HCT116 (cell line): ENCODE measurements around the gene ASMTL.

Source experiments
- ZFX ChIP-seq: fragments of 450-650 bp; IDR thresholded peaks from 2 replicates; pipeline ENCODE4 v1.6.1; 2017
- ZNF274 ChIP-seq: fragments of 200-500 bp; sonication (Bioruptor generic); IDR thresholded peaks from 2 replicates; pipeline ENCODE4 v1.6.1; 2014; ENCODE audit warnings: mild to moderate bottlenecking, low read depth, low read length, inconsistent platforms
- TF ChIP-seq, protein P1 (sequence below), 3 experiments: fragments of 200-600 bp in 1 of 3; sonication (generic) in 1 of 3; IDR thresholded peaks in 2 of 3; conservative IDR thresholded peaks in 1 of 3; 2 replicates each; pipeline ENCODE4 v1.5.1; 2012 to 2017; ENCODE audit warnings: low read depth in 2 of 3, low read length in 2 of 3, antibody characterized with exemption in 1 of 3, borderline replicate concordance in 1 of 3, control low read depth in 1 of 3, mild to moderate bottlenecking in 1 of 3, mixed read lengths in 1 of 3, mixed run types in 1 of 3, moderate library complexity in 1 of 3; ENCODE audit not compliant: insufficient read depth in 1 of 3
- TF ChIP-seq, protein P2 (sequence below): IDR thresholded peaks from 2 replicates; pipeline ENCODE4 v1.6.1; 2012; ENCODE audit warnings: low read depth

DNA sequence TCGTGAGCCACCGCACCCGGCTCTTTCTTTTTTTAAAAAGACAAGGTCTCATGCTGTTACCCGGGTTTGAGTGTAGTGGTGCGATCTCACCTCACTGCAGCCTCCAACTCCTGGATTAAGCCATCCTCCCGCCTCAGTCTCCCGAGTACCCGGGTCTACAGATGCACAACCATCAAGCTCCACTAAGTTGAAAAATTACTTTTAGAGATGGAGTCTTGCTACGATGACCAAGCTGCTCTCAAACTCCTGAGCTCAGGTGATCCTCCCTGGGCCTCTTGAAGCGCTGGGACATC, 62.8 kb downstream of the ASMTL start:
- TF ChIP-seq, protein P1, sequence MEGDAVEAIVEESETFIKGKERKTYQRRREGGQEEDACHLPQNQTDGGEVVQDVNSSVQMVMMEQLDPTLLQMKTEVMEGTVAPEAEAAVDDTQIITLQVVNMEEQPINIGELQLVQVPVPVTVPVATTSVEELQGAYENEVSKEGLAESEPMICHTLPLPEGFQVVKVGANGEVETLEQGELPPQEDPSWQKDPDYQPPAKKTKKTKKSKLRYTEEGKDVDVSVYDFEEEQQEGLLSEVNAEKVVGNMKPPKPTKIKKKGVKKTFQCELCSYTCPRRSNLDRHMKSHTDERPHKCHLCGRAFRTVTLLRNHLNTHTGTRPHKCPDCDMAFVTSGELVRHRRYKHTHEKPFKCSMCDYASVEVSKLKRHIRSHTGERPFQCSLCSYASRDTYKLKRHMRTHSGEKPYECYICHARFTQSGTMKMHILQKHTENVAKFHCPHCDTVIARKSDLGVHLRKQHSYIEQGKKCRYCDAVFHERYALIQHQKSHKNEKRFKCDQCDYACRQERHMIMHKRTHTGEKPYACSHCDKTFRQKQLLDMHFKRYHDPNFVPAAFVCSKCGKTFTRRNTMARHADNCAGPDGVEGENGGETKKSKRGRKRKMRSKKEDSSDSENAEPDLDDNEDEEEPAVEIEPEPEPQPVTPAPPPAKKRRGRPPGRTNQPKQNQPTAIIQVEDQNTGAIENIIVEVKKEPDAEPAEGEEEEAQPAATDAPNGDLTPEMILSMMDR (IDR thresholded peaks at IDR 0.05 in 2 of 3, conservative IDR thresholded peaks at IDR 0.05 in 1 of 3; ENCODE audit: borderline replicate concordance in 1 of 3, insufficient read depth in 1 of 3, low read depth in 2 of 3, low read length in 2 of 3) = no peak
- TF ChIP-seq, protein P2, sequence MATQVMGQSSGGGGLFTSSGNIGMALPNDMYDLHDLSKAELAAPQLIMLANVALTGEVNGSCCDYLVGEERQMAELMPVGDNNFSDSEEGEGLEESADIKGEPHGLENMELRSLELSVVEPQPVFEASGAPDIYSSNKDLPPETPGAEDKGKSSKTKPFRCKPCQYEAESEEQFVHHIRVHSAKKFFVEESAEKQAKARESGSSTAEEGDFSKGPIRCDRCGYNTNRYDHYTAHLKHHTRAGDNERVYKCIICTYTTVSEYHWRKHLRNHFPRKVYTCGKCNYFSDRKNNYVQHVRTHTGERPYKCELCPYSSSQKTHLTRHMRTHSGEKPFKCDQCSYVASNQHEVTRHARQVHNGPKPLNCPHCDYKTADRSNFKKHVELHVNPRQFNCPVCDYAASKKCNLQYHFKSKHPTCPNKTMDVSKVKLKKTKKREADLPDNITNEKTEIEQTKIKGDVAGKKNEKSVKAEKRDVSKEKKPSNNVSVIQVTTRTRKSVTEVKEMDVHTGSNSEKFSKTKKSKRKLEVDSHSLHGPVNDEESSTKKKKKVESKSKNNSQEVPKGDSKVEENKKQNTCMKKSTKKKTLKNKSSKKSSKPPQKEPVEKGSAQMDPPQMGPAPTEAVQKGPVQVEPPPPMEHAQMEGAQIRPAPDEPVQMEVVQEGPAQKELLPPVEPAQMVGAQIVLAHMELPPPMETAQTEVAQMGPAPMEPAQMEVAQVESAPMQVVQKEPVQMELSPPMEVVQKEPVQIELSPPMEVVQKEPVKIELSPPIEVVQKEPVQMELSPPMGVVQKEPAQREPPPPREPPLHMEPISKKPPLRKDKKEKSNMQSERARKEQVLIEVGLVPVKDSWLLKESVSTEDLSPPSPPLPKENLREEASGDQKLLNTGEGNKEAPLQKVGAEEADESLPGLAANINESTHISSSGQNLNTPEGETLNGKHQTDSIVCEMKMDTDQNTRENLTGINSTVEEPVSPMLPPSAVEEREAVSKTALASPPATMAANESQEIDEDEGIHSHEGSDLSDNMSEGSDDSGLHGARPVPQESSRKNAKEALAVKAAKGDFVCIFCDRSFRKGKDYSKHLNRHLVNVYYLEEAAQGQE = no peak
- no peak for TF ChIP-seq ZNF274
- TF ChIP-seq ZFX = no peak
